SK-N-MC (cell line): ENCODE data around the gene MED25.

ENCODE experiments used
- EZH2 ChIP-seq: fragments of 200-600 bp; sonication (generic); IDR thresholded peaks from one replicate; pipeline ENCODE4 v1.6.1; 2017; ENCODE audit warnings: antibody characterized with exemption
- POLR2AphosphoS5 ChIP-seq: IDR thresholded peaks from 2 replicates; pipeline ENCODE4 v1.6.1; 2012; ENCODE audit warnings: mild to moderate bottlenecking, low read depth, low read length, borderline replicate concordance

DNA sequence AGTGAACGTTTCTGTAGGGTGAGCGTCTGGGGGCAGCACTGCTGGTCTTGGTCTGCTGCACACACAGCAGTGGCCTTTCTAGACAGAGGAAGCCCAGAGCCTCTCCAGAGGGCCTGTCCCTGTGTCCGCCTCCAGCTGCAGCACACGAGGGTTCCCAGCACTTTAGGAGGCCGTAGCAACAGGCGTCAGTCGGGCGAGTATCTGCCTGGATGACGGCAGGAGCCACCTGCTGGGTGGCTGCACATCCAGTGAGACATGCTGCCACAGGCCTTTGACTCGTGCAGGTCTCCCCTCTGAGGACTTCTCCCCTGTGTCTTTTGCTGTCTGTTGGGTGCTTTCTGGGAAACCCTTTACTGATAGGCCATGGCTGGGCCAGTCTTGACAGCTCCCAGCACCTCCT lies 29.2 kb upstream of the MED25 start:
- TF ChIP-seq EZH2 (no peak), POLR2AphosphoS5 (no peak)
